H1 (cell line): ENCODE measurements around the gene UBE2L6.

Source experiments
- EZH2 ChIP-seq: fragments of 200-600 bp; sonication (generic); IDR thresholded peaks from 2 replicates; pipeline ENCODE4 v1.7.1; 2012; ENCODE audit warnings: low read depth, mild to moderate bottlenecking, moderate library complexity, low read length, inconsistent platforms; ENCODE audit not compliant: severe bottlenecking
- KDM5A ChIP-seq: fragments of 200-600 bp; IDR thresholded peaks from 2 replicates; pipeline ENCODE4 v1.7.1; 2012; ENCODE audit warnings: mild to moderate bottlenecking, low read length, inconsistent platforms, mixed read lengths
- TF ChIP-seq, protein P1 (sequence below), 3 experiments: IDR thresholded peaks; 1 replicate in 2 of 3; 2 replicates in 1 of 3; pipeline versions ENCODE4 v1.5.1 to v1.6.1; 2011; ENCODE audit warnings: low read length in 3 of 3, mild to moderate bottlenecking in 3 of 3, inconsistent platforms in 2 of 3, low read depth in 1 of 3, moderate library complexity in 1 of 3; ENCODE audit not compliant: insufficient read depth in 1 of 3; ENCODE audit errors: control extremely low read depth in 1 of 3

DNA sequence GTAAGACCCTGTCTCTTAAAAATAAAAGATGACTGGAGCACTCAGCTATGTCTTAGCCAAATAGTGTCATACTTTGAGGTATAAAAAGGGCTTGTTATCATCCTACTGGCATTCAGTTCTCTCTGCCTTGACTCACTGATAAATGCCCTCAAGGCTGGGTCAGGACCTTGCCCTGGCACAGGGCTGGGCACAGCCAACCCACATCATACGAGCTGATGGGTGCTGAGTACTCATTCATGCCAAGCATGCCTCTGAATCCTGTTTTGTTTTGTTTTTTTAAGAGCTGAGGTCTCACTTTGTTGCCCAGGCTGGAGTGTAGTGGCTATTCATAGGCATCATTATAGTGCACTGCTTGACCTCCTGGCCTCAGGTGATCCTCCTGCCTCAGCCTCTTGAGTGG lies 28.1 kb downstream of the UBE2L6 start:
- TF ChIP-seq KDM5A (no peak), EZH2 (no peak)
- TF ChIP-seq, protein P1, sequence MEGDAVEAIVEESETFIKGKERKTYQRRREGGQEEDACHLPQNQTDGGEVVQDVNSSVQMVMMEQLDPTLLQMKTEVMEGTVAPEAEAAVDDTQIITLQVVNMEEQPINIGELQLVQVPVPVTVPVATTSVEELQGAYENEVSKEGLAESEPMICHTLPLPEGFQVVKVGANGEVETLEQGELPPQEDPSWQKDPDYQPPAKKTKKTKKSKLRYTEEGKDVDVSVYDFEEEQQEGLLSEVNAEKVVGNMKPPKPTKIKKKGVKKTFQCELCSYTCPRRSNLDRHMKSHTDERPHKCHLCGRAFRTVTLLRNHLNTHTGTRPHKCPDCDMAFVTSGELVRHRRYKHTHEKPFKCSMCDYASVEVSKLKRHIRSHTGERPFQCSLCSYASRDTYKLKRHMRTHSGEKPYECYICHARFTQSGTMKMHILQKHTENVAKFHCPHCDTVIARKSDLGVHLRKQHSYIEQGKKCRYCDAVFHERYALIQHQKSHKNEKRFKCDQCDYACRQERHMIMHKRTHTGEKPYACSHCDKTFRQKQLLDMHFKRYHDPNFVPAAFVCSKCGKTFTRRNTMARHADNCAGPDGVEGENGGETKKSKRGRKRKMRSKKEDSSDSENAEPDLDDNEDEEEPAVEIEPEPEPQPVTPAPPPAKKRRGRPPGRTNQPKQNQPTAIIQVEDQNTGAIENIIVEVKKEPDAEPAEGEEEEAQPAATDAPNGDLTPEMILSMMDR (IDR thresholded peaks at IDR 0.05; ENCODE audit: control extremely low read depth in 1 of 3, insufficient read depth in 1 of 3, low read depth in 1 of 3, low read length in 3 of 3) = no peak
